Breast epithelium (tissue), 3 donors: ENCODE measurements around the gene PC.

Source experiments
- CTCF ChIP-seq, 3 donors: fragments of 450-650 bp; IDR thresholded peaks; one replicate each; pipeline ENCODE4 v1.5.1; 2016 to 2017; ENCODE audit warnings: antibody characterized with exemption in 3 of 3, mild to moderate bottlenecking in 3 of 3, moderate library complexity in 3 of 3
- POLR2A ChIP-seq: fragments of 450-650 bp; IDR thresholded peaks from one replicate; pipeline ENCODE4 v1.6.1; 2016; ENCODE audit warnings: antibody characterized with exemption, mild to moderate bottlenecking, moderate library complexity
- POLR2AphosphoS5 ChIP-seq, 3 donors: sonication (generic); formaldehyde crosslinking; IDR thresholded peaks; one replicate each; pipeline ENCODE4 v1.6.1; 2017; ENCODE audit warnings: antibody characterized with exemption in 3 of 3

- no peak for TF ChIP-seq POLR2AphosphoS5 (IDR thresholded peaks at IDR 0.05)
- no peak for TF ChIP-seq CTCF (IDR thresholded peaks at IDR 0.05)
- no peak for TF ChIP-seq POLR2A
These were observed 20.9 kb downstream of the PC start for GRCh38 chr11:66937193-66937733.
